Fibroblast of lung (primary cell): ENCODE measurements around the gene TMEM187. TPM values are rescaled to one million over a fixed set of nuclear protein-coding genes. Genes with fewer than 3 reads are reported as not detected.

ENCODE experiments used
- DNase-seq, 2 donors: peaks; one replicate each; pipeline versions ENCODE4 v3.0.0 to v3.0.0-alpha.2; 2010; ENCODE audit warnings: low read depth in 2 of 2
- H2AFZ ChIP-seq: 2 replicates; pipeline ENCODE4 v1.5.1; 2012; ENCODE audit warnings: low read length, control low read depth, inconsistent platforms
- H3K27ac ChIP-seq: 2 replicates; pipeline ENCODE4 v1.5.1; 2011; ENCODE audit warnings: low read length, control low read depth; ENCODE audit not compliant: insufficient read depth
- H3K27me3 ChIP-seq: 2 replicates; pipeline ENCODE4 v1.5.1; 2011; ENCODE audit warnings: mild to moderate bottlenecking, low read length; ENCODE audit not compliant: control insufficient read depth, insufficient read depth
- H3K36me3 ChIP-seq: 2 replicates; pipeline ENCODE4 v1.5.1; 2011; ENCODE audit warnings: low read length; ENCODE audit not compliant: control insufficient read depth, insufficient read depth
- H3K4me1 ChIP-seq: 2 replicates; pipeline ENCODE4 v1.5.1; 2011; ENCODE audit warnings: low read length; ENCODE audit not compliant: control insufficient read depth, insufficient read depth; ENCODE audit errors: extremely low read depth
- H3K4me2 ChIP-seq: 2 replicates; pipeline ENCODE4 v1.5.1; 2011; ENCODE audit warnings: low read length, control low read depth; ENCODE audit not compliant: insufficient read depth; ENCODE audit errors: extremely low read depth
- H3K4me3 ChIP-seq, 4 experiments: fragments of 200-600 bp in 1 of 4; sonication (generic) in 1 of 4; replicated peaks in 1 of 4; 2 replicates each; pipeline ENCODE4 v1.5.1; 2011 to 2016; ENCODE audit warnings: low read length in 4 of 4, low read depth in 3 of 4, mild to moderate bottlenecking in 3 of 4, control low read depth in 2 of 4, inconsistent platforms in 1 of 4, mixed read lengths in 1 of 4; ENCODE audit not compliant: insufficient read depth in 1 of 4; ENCODE audit errors: control extremely low read depth in 1 of 4
- H3K79me2 ChIP-seq: 2 replicates; pipeline ENCODE4 v1.5.1; 2012; ENCODE audit warnings: mild to moderate bottlenecking, low read length, inconsistent platforms; ENCODE audit not compliant: control insufficient read depth, insufficient read depth
- H3K9ac ChIP-seq: 2 replicates; pipeline ENCODE4 v1.5.1; 2011; ENCODE audit warnings: mild to moderate bottlenecking, low read length, control low read depth; ENCODE audit not compliant: insufficient read depth
- H3K9me3 ChIP-seq: 2 replicates; pipeline ENCODE4 v1.5.1; 2012; ENCODE audit warnings: low read depth, low read length; ENCODE audit not compliant: control insufficient read depth, insufficient read depth
- H4K20me1 ChIP-seq: 2 replicates; pipeline ENCODE4 v1.5.1; 2011; ENCODE audit warnings: low read length; ENCODE audit not compliant: control insufficient read depth, insufficient read depth; ENCODE audit errors: extremely low read depth
- EZH2 ChIP-seq: IDR thresholded peaks from 2 replicates; pipeline ENCODE4 v1.5.1; 2012; ENCODE audit warnings: low read length, control low read depth, mild to moderate bottlenecking; ENCODE audit errors: missing control alignments
- polyA plus RNA-seq, 2 donors: library from polyadenylated mRNA; depleted of rRNA in 1 of 2; stranded (reverse) in 1 of 2; unstranded in 1 of 2; fragments of >200 nt; gene quantifications; 2 replicates each; pipeline ENCODE4 v1.2.1, GENCODE V29; 2011 to 2012; ENCODE audit warnings: missing spikeins in 1 of 2
- total RNA-seq: library from RNA; depleted of rRNA; stranded (reverse); fragments of >200 nt; gene quantifications from 2 replicates; pipeline ENCODE4 v1.2.1, GENCODE V29; 2014
- TF ChIP-seq, protein P1 (sequence below), 2 donors: IDR thresholded peaks in 1 of 2; conservative IDR thresholded peaks in 1 of 2; 1 replicate in 1 of 2; 2 replicates in 1 of 2; pipeline ENCODE4 v1.5.1; 2011 to 2012; ENCODE audit warnings: low read length in 2 of 2, control low read depth in 1 of 2, inconsistent platforms in 1 of 2, low read depth in 1 of 2, mild to moderate bottlenecking in 1 of 2

TMEM187 gene
- total and polyA plus RNA-seq, 2 donors (not counting 1 experiment from before 2014, with no cell fraction given) = 4.6 to 8.3 TPM

GRCh38 chrX:153963546-153963945, 9.0 kb upstream of the TMEM187 start:
- H3K27me3 ChIP-seq = no peaks in the 10 kb centered on the region
- H3K4me2 ChIP-seq = no peak overlapping the region
- H3K4me3 ChIP-seq = no peak overlapping the region
- DNase-seq = no peak
- no peaks in the 10 kb centered on the region for H4K20me1 ChIP-seq
- H3K4me1 ChIP-seq = peaks cover 13% of the 10 kb centered on the region
- H3K9ac ChIP-seq = no peak overlapping the region
- H3K9me3 ChIP-seq = no peaks in the 10 kb centered on the region
- H3K79me2 ChIP-seq = peaks cover 59% of the 10 kb centered on the region
- no peak overlapping the region for H3K27ac ChIP-seq
- H3K36me3 ChIP-seq = peaks cover 20% of the 10 kb centered on the region
- H2AFZ ChIP-seq = no peak overlapping the region
- TF ChIP-seq, protein P1, sequence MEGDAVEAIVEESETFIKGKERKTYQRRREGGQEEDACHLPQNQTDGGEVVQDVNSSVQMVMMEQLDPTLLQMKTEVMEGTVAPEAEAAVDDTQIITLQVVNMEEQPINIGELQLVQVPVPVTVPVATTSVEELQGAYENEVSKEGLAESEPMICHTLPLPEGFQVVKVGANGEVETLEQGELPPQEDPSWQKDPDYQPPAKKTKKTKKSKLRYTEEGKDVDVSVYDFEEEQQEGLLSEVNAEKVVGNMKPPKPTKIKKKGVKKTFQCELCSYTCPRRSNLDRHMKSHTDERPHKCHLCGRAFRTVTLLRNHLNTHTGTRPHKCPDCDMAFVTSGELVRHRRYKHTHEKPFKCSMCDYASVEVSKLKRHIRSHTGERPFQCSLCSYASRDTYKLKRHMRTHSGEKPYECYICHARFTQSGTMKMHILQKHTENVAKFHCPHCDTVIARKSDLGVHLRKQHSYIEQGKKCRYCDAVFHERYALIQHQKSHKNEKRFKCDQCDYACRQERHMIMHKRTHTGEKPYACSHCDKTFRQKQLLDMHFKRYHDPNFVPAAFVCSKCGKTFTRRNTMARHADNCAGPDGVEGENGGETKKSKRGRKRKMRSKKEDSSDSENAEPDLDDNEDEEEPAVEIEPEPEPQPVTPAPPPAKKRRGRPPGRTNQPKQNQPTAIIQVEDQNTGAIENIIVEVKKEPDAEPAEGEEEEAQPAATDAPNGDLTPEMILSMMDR (conservative IDR thresholded peaks at IDR 0.05 in 1 of 2, IDR thresholded peaks at IDR 0.05 in 1 of 2; ENCODE audit: low read depth in 1 of 2, low read length in 2 of 2) = no peak
- TF ChIP-seq EZH2 = no peak

GRCh38 chrX:153964105-153964504, 8.4 kb upstream of the TMEM187 start:
- TF ChIP-seq EZH2 = no peak
- TF ChIP-seq, protein P1 (conservative IDR thresholded peaks at IDR 0.05 in 1 of 2, IDR thresholded peaks at IDR 0.05 in 1 of 2; ENCODE audit: low read depth in 1 of 2, low read length in 2 of 2) = no peak
- H3K4me2 ChIP-seq = no peak overlapping the region
- peaks cover 17% of the 10 kb centered on the region for H3K36me3 ChIP-seq
- H3K4me1 ChIP-seq = peaks cover 17% of the 10 kb centered on the region
- no peak overlapping the region for H3K4me3 ChIP-seq
- H3K27ac ChIP-seq = no peak overlapping the region
- H2AFZ ChIP-seq = no peak overlapping the region
- no peaks in the 10 kb centered on the region for H4K20me1 ChIP-seq
- DNase-seq = no peak
- peaks cover 65% of the 10 kb centered on the region for H3K79me2 ChIP-seq
- no peaks in the 10 kb centered on the region for H3K9me3 ChIP-seq
- no peak overlapping the region for H3K9ac ChIP-seq
- no peaks in the 10 kb centered on the region for H3K27me3 ChIP-seq

- H3K9me3 ChIP-seq = no peaks in the 10 kb centered on the region
- H3K36me3 ChIP-seq = peaks cover 11% of the 10 kb centered on the region
Observed at GRCh38 chrX:153965406-153965805, 7.1 kb upstream of the TMEM187 start.

More at GRCh38 chrX:153965406-153965805, 7.1 kb upstream of the TMEM187 start:
- Histone ChIP-seq H3K4me3 (no peak overlapping the region), H3K4me2 (no peak overlapping the region), H3K4me1 (peaks cover 17% of the 10 kb centered on the region), H4K20me1 (no peaks in the 10 kb centered on the region), H3K27ac (no peak overlapping the region), H3K9ac (no peak overlapping the region), H3K79me2 (peaks cover 74% of the 10 kb centered on the region), H2AFZ (no peak overlapping the region), H3K27me3 (no peaks in the 10 kb centered on the region)
- DNase-seq = no peak
- TF ChIP-seq EZH2 = no peak
- TF ChIP-seq, protein P1 (conservative IDR thresholded peaks at IDR 0.05 in 1 of 2, IDR thresholded peaks at IDR 0.05 in 1 of 2; ENCODE audit: low read depth in 1 of 2, low read length in 2 of 2) = no peak
